PC-9 (cell line): ENCODE results near the gene RPL15. TPM values are rescaled to one million over a fixed set of nuclear protein-coding genes. Genes with fewer than 3 reads are reported as not detected.

Experiments
- BruUV-seq: library from RNA; stranded (reverse); fragments of 400-500 nt; replicated peaks from 2 replicates; lab custom pipeline; 2021; lab: Mats Ljungman, UMichigan
- CTCF ChIA-PET: fragments of 300-600 bp; sonication (Branson Sonifier 250); formaldehyde crosslinking; loops from one replicate; lab custom pipeline; 2022; ENCODE audit warnings: antibody characterized with exemption; lab: Charles Lee
- POLR2A ChIA-PET: fragments of 300-600 bp; sonication (Branson Sonifier 250); formaldehyde crosslinking; loops from one replicate; lab custom pipeline; 2022; ENCODE audit warnings: antibody characterized with exemption; ENCODE audit not compliant: unreplicated experiment; lab: Charles Lee
- DNase-seq, 2 experiments: peaks; one replicate each; pipeline versions ENCODE4 v3.0.0 to v3.0.0-alpha.2; 2015 to 2022; ENCODE audit warnings: mixed read lengths in 1 of 2
- H2AFZ ChIP-seq: fragments of 200-600 bp; sonication (generic); 2 replicates; pipeline ENCODE4 v1.8.1; 2017; ENCODE audit warnings: antibody characterized with exemption
- H3F3A ChIP-seq: fragments of 200-600 bp; sonication (generic); 2 replicates; pipeline ENCODE4 v1.8.1; 2017; ENCODE audit warnings: antibody characterized with exemption, mild to moderate bottlenecking, low read depth; ENCODE audit not compliant: insufficient read depth
- H3K27ac ChIP-seq: fragments of 200-600 bp; sonication (generic); 2 replicates; pipeline ENCODE4 v1.6.1; 2016; ENCODE audit warnings: mixed run types
- H3K27me3 ChIP-seq: fragments of 200-600 bp; sonication (generic); 2 replicates; pipeline ENCODE4 v1.6.1; 2016; ENCODE audit warnings: low read depth, mixed run types; ENCODE audit not compliant: insufficient read depth
- H3K36me3 ChIP-seq: fragments of 200-600 bp; sonication (generic); 2 replicates; pipeline ENCODE4 v1.6.1; 2016; ENCODE audit warnings: low read depth, mixed run types
- H3K4me1 ChIP-seq: fragments of 200-600 bp; sonication (generic); replicated peaks from 2 replicates; pipeline ENCODE4 v1.6.1; 2016; ENCODE audit warnings: mixed run types; ENCODE audit not compliant: insufficient read depth
- H3K4me2 ChIP-seq: fragments of 200-600 bp; sonication (generic); 2 replicates; pipeline ENCODE4 v1.6.1; 2017; ENCODE audit warnings: mixed run types
- H3K4me3 ChIP-seq: fragments of 200-600 bp; sonication (generic); 2 replicates; pipeline ENCODE4 v1.6.1; 2016; ENCODE audit warnings: mixed run types
- H3K79me2 ChIP-seq: fragments of 200-600 bp; sonication (generic); 2 replicates; pipeline ENCODE4 v1.6.1; 2017; ENCODE audit warnings: low read depth, mixed run types
- H3K9me2 ChIP-seq: fragments of 200-600 bp; sonication (generic); 2 replicates; pipeline ENCODE4 v1.8.1; 2017; ENCODE audit warnings: mild to moderate bottlenecking; ENCODE audit not compliant: insufficient read depth
- H3K9me3 ChIP-seq: fragments of 200-600 bp; sonication (generic); 2 replicates; pipeline ENCODE4 v1.8.1; 2016; ENCODE audit warnings: low read depth; ENCODE audit not compliant: insufficient read depth
- H4K20me1 ChIP-seq: fragments of 200-600 bp; sonication (generic); 2 replicates; pipeline ENCODE4 v1.8.1; 2017; ENCODE audit not compliant: insufficient read depth
- EZH2 ChIP-seq: fragments of 200-600 bp; sonication (generic); IDR thresholded peaks from 2 replicates; pipeline ENCODE4 v1.8.0; 2017; ENCODE audit warnings: antibody characterized with exemption, low read depth
- intact Hi-C: fragments of 100-400 bp; cut with micrococcal nuclease; formaldehyde crosslinking; loops from one replicate; pipeline ENCODE4 v1.10.0; 2022; ENCODE audit not compliant: unreplicated experiment
- total RNA-seq: library from RNA; stranded (reverse); gene quantifications from 2 replicates; pipeline ENCODE4 v1.2.3, GENCODE V29; 2021
- TF ChIP-seq, protein P1 (sequence below): fragments of 200-600 bp; sonication (generic); conservative IDR thresholded peaks from 2 replicates; pipeline ENCODE4 v1.6.1; 2017; ENCODE audit warnings: mixed run types, antibody characterized with exemption, mild to moderate bottlenecking, moderate library complexity

The RPL15 gene
- total RNA-seq, 1 experiment from 2014 or later: 1,784 TPM

DNA sequence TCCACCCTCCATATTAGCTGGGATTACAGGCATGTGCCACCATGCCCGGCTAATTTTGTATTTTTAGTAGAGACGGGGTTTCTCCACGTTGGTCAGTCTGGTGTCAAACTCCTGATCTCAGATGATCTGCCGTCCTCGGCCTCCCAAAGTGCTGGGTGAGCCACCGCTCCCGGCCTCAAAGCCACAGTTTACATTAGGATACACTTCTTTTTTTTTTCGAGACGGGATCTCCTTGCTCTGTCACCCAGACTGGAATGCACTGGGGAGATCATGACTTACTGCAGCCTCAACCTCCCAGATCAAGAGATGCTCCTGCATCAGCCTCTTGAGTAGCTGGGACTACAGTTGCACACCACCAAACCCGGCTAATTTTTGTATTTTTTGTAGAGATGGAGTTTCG, 25.6 kb downstream of the RPL15 start:
- no peaks in the 10 kb centered on the region for H3K9me2 ChIP-seq
- POLR2A ChIA-PET: no interaction called here
- peaks cover 12% of the 10 kb centered on the region for H3K79me2 ChIP-seq
- H3K36me3 ChIP-seq: 0 out of 2 replicates have a peak, but pooled peaks cover under 1% of the 10 kb centered on the region
- H3K9me3 ChIP-seq: no peaks in the 10 kb centered on the region
- H3K4me3 ChIP-seq: no peak overlapping the region
- no peak overlapping the region for H3K4me2 ChIP-seq
- intact Hi-C loops: loop anchor here (10.0 kb wide), 1 partner anchor 928 kb away; no protein-coding TSS in a partner anchor
- no peak overlapping the region for H2AFZ ChIP-seq
- CTCF ChIA-PET: no interaction called here
- peaks cover 3% of the 10 kb centered on the region; the same call in 1 of the 2 replicates for H4K20me1 ChIP-seq
- H3K4me1 ChIP-seq: peaks cover 14% of the 10 kb centered on the region
- no peak for TF ChIP-seq EZH2
- TF ChIP-seq, protein P1, sequence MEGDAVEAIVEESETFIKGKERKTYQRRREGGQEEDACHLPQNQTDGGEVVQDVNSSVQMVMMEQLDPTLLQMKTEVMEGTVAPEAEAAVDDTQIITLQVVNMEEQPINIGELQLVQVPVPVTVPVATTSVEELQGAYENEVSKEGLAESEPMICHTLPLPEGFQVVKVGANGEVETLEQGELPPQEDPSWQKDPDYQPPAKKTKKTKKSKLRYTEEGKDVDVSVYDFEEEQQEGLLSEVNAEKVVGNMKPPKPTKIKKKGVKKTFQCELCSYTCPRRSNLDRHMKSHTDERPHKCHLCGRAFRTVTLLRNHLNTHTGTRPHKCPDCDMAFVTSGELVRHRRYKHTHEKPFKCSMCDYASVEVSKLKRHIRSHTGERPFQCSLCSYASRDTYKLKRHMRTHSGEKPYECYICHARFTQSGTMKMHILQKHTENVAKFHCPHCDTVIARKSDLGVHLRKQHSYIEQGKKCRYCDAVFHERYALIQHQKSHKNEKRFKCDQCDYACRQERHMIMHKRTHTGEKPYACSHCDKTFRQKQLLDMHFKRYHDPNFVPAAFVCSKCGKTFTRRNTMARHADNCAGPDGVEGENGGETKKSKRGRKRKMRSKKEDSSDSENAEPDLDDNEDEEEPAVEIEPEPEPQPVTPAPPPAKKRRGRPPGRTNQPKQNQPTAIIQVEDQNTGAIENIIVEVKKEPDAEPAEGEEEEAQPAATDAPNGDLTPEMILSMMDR: no peak
- peaks cover 9% of the 10 kb centered on the region for H3F3A ChIP-seq
- no TSS peak for BruUV-seq
- no peaks in the 10 kb centered on the region for H3K27me3 ChIP-seq
- H3K27ac ChIP-seq: no peak overlapping the region
- DNase-seq: no peak

DNA sequence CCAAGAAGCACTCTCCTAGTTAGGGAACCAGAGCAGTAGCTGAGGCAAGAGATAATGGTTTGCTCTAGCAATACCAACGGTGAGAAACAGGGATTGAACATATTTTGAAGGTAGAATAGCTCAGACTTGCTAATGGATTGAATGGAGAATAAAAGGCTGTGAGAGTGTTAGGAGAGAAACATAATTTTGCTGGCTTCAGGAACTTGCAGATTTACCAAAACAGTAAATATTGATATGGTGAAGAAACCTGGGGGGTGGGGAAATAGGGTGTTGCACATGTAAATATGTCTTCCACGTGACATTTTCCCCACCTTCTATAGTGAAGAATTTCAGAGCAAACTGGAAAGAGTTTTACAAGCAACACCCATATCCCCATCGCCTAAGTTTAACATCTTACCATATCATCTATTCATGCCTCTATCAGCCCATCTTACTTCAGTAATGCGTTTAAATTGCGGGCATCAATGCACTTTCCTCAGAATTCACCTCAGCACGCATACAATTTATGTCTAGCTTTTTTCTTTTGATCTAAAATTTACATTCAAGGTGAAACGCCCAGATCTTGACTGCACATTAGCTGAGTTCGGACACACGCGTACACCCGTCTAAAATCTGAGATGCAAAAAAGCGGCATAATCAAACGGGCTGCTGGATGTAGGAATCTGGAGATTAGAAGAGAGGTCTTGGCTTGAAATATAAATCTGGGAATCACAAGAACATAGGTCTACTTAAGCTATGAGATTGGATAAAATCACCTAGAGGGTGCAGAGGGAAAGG, 27.3 kb downstream of the RPL15 start:
- peak overlapping the region; percentile 60; the same call in 1 of the 2 replicates for H3K4me3 ChIP-seq
- peaks cover 29% of the 10 kb centered on the region for H3K79me2 ChIP-seq
- H2AFZ ChIP-seq: no peak overlapping the region
- H3K4me1 ChIP-seq: peaks cover 27% of the 10 kb centered on the region
- H3F3A ChIP-seq: peaks cover 19% of the 10 kb centered on the region
- H4K20me1 ChIP-seq: peaks cover 9% of the 10 kb centered on the region
- ChIA-PET CTCF (no interaction called here), POLR2A (interaction anchor here (0.7 to 0.8 kb wide), 2 partner anchors 27 to 421 kb away, joined by 4 to 6 read pairs; partner anchors contain the start of genes NKIRAS1 and RPL15)
- no peak overlapping the region for H3K27ac ChIP-seq
- no peak for TF ChIP-seq EZH2
- TF ChIP-seq, protein P1: no peak
- H3K27me3 ChIP-seq: no peaks in the 10 kb centered on the region
- TSS peak; percentile 17 for BruUV-seq
- no peaks in the 10 kb centered on the region for H3K9me3 ChIP-seq
- no peaks in the 10 kb centered on the region for H3K9me2 ChIP-seq
- H3K4me2 ChIP-seq: peak overlapping the region; percentile 69
- peaks cover 13% of the 10 kb centered on the region; the same call in 1 of the 2 replicates for H3K36me3 ChIP-seq
- intact Hi-C loops: loop anchor here (10.0 kb wide), 1 partner anchor 929 kb away; no protein-coding TSS in a partner anchor
- no peak for DNase-seq

DNA sequence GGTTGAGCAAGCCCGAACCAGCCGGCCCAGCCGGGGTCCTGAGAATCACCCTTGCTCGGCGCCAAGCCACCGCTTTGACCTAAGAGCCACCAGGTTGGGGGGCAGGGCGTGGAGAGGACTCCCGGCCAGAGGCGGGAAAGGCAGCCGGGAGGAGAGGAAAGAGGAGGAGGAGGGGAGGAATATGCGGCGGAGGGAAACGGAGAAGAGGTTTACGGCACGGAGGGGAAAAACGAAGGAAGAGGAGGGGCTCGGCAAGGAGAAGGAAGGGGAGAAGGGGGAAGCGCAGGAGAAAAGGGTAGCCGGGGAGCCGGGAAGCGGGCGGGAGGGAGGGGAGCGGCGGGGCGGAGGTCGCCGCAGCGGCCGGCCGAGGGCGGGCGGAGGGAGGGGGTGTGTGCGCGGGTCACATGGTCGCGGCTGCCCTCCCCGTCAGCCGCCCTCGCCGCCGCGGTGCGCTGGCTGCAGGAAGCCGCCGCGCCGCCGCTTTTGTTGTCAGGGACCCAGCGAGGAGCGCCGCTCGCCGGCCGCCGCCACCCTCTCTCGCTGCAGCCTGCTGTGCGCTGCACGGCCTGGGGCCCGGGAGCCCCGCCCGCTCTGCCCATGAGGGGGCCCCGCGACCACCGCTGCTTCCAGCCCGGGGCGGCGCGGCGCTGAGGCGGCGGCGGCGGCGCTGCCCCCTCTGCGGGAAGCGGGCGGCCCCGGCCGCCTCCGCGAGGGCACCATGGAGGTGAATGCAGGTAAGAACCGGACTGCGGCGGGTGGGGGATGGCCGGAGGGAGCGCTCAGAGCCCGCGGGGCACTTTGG, 28.1 kb downstream of the RPL15 start, which contains the start of gene NR1D2:
NR1D2 (plus strand) TSS at position 426 of the 802 bp plus-strand sequence; CDS start at position 719, 293 bp downstream.
- peak within 1 kb of the TSS; percentile 92 for H3K4me2 ChIP-seq
- peak within 1 kb of the TSS; percentile 91 for H2AFZ ChIP-seq
- H3K9me3 ChIP-seq: no peaks in the 10 kb centered on the region
- intact Hi-C loops: loop anchor here (1.0 to 10.0 kb wide), 2 partner anchors 28 to 930 kb away; partner anchors contain the start of gene RPL15
- H3K27me3 ChIP-seq: no peaks in the 10 kb centered on the region
- no peaks in the 10 kb centered on the region for H3K9me2 ChIP-seq
- H3K79me2 ChIP-seq: peaks cover 38% of the 10 kb centered on the region
- no peak for TF ChIP-seq EZH2
- TF ChIP-seq, protein P1: no peak
- ChIA-PET POLR2A (interaction anchor here (0.7 kb wide), 1 partner anchor 420 kb away, joined by 6 read pairs; no protein-coding TSS in a partner anchor), CTCF (no interaction called here)
- peaks cover 19% of the 10 kb centered on the region for H3F3A ChIP-seq
- peak within 1 kb of the TSS; percentile 94 for H3K27ac ChIP-seq
- peaks cover 27% of the 10 kb centered on the region for H3K4me1 ChIP-seq
- peak within 1 kb of the TSS; percentile 70 for H3K4me3 ChIP-seq
- BruUV-seq: no TSS peak
- DNase-seq: peak; percentile 37 to 77
- peaks cover 13% of the 10 kb centered on the region for H3K36me3 ChIP-seq
- H4K20me1 ChIP-seq: peaks cover 13% of the 10 kb centered on the region
